Endodermal cell (in vitro differentiated cells): Measurements from ENCODE around the gene EIF3F. TPM values are rescaled to one million over a fixed set of nuclear protein-coding genes. Genes with fewer than 3 reads are reported as not detected.

Experiments
- DNase-seq: peaks from one replicate; pipeline ENCODE4 v3.0.0-alpha.2; 2017
- H3K27ac ChIP-seq: 2 replicates; pipeline ENCODE4 v1.5.1; 2013; ENCODE audit warnings: mild to moderate bottlenecking, low read depth, low read length, moderate library complexity
- H3K27me3 ChIP-seq: 2 replicates; pipeline ENCODE4 v1.6.1; 2013; ENCODE audit warnings: mild to moderate bottlenecking, low read length, moderate library complexity; ENCODE audit not compliant: insufficient read depth, control insufficient read depth, poor library complexity, severe bottlenecking
- H3K36me3 ChIP-seq: 2 replicates; pipeline ENCODE4 v1.7.0; 2013; ENCODE audit warnings: mild to moderate bottlenecking, low read length, moderate library complexity; ENCODE audit not compliant: control insufficient read depth, insufficient read depth
- H3K4me1 ChIP-seq: one replicate; pipeline ENCODE4 v1.7.0; 2013; ENCODE audit warnings: low read length; ENCODE audit not compliant: control insufficient read depth, insufficient read depth
- H3K4me3 ChIP-seq: 2 replicates; pipeline ENCODE4 v1.5.1; 2013; ENCODE audit warnings: mild to moderate bottlenecking, low read length, moderate library complexity
- H3K9ac ChIP-seq: 2 replicates; pipeline ENCODE4 v1.6.1; 2013; ENCODE audit warnings: mild to moderate bottlenecking, low read length, moderate library complexity; ENCODE audit not compliant: poor library complexity, severe bottlenecking; ENCODE audit errors: extremely low read depth
- H3K9me3 ChIP-seq: 2 replicates; pipeline ENCODE4 v1.6.1; 2013; ENCODE audit warnings: mild to moderate bottlenecking, low read length, moderate library complexity; ENCODE audit not compliant: control insufficient read depth
- H3K27ac Mint-ChIP-seq: 2 replicates; pipeline ENCODE4 v1.8.0; 2020; ENCODE audit warnings: mixed read lengths
- H3K27me3 Mint-ChIP-seq: 2 replicates; pipeline ENCODE4 v1.8.0; 2021; ENCODE audit warnings: mild to moderate bottlenecking, mixed read lengths; ENCODE audit not compliant: insufficient read depth
- H3K36me3 Mint-ChIP-seq: 2 replicates; pipeline ENCODE4 v1.8.0; 2020; ENCODE audit warnings: low read depth, mixed read lengths
- H3K4me1 Mint-ChIP-seq: 2 replicates; pipeline ENCODE4 v1.8.0; 2020; ENCODE audit warnings: mixed read lengths
- H3K4me3 Mint-ChIP-seq: 2 replicates; pipeline ENCODE4 v1.8.0; 2020; ENCODE audit warnings: mild to moderate bottlenecking, moderate library complexity, mixed read lengths
- H3K9me3 Mint-ChIP-seq: 2 replicates; pipeline ENCODE4 v1.8.0; 2020; ENCODE audit warnings: mild to moderate bottlenecking, mixed read lengths
- WGBS, 2 experiments: methylation state at CpG; one replicate each; pipeline versions ENCODE4 v1.1.5 to v1.1.7; 2013; ENCODE audit warnings: missing lambda C conversion rate in 2 of 2, mixed read lengths in 1 of 2; ENCODE audit not compliant: insufficient coverage in 1 of 2, insufficient read length in 1 of 2; 5-methylcytosine and 5-hydroxymethylcytosine counted together
- total RNA-seq, 2 donors: library from RNA; stranded (reverse); fragmentation: NEBNext Ultra II Directional in 1 of 2; extraction: Animal tissue kit (Norgen Biotek cat#: 25700) in 1 of 2; gene quantifications; 2 replicates in 1 of 2; 3 replicates in 1 of 2; pipeline ENCODE4 v1.2.1, GENCODE V29; 2021
- TF ChIP-seq, protein P1 (sequence below): fragments of 200-600 bp; sonication (generic); conservative IDR thresholded peaks from 2 replicates; pipeline ENCODE4 v1.5.0; 2021; ENCODE audit warnings: antibody characterized with exemption, mild to moderate bottlenecking

Gene EIF3F
- total RNA-seq, 2 donors from 2014 or later: 349 to 354 TPM

DNA sequence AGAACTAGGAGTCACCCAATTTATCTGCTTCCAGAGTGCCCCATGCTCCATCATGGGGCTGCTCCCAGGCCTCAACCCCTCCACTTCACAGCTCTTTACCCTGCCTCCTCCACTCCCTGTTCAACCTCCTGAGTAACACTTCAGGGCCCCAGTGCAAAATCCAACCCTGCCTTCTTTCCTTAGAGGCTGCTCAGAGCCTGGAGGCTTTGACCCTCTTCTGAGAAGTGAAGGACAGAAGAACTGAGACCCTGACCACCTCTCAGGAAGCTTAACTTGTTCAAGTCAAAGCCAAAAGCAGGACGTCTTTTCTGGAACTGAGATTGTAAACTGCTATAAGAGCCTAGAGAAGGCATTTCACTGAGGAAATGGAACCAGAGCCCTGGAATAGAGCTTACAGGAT lies 15.5 kb downstream of the EIF3F start:
- Mint-ChIP-seq H3K4me1 (no peaks in the 10 kb centered on the region), H3K27me3 (peaks cover 1% of the 10 kb centered on the region), H3K36me3 (peaks cover 18% of the 10 kb centered on the region), H3K4me3 (no peak overlapping the region), H3K9me3 (no peaks in the 10 kb centered on the region), H3K27ac (no peak overlapping the region)
- no peak overlapping the region for H3K27ac ChIP-seq
- H3K4me3 ChIP-seq: no peak overlapping the region
- no peaks in the 10 kb centered on the region for H3K4me1 ChIP-seq
- H3K27me3 ChIP-seq: no peaks in the 10 kb centered on the region
- TF ChIP-seq, protein P1, sequence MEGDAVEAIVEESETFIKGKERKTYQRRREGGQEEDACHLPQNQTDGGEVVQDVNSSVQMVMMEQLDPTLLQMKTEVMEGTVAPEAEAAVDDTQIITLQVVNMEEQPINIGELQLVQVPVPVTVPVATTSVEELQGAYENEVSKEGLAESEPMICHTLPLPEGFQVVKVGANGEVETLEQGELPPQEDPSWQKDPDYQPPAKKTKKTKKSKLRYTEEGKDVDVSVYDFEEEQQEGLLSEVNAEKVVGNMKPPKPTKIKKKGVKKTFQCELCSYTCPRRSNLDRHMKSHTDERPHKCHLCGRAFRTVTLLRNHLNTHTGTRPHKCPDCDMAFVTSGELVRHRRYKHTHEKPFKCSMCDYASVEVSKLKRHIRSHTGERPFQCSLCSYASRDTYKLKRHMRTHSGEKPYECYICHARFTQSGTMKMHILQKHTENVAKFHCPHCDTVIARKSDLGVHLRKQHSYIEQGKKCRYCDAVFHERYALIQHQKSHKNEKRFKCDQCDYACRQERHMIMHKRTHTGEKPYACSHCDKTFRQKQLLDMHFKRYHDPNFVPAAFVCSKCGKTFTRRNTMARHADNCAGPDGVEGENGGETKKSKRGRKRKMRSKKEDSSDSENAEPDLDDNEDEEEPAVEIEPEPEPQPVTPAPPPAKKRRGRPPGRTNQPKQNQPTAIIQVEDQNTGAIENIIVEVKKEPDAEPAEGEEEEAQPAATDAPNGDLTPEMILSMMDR: no peak
- WGBS, 2 experiments: 88 to 94% methylated on average over 1 of the region's 1 CpG
- H3K9ac ChIP-seq: no peak overlapping the region
- H3K9me3 ChIP-seq: no peaks in the 10 kb centered on the region
- peak; percentile 32 for DNase-seq
- H3K36me3 ChIP-seq: peaks cover 25% of the 10 kb centered on the region

DNA sequence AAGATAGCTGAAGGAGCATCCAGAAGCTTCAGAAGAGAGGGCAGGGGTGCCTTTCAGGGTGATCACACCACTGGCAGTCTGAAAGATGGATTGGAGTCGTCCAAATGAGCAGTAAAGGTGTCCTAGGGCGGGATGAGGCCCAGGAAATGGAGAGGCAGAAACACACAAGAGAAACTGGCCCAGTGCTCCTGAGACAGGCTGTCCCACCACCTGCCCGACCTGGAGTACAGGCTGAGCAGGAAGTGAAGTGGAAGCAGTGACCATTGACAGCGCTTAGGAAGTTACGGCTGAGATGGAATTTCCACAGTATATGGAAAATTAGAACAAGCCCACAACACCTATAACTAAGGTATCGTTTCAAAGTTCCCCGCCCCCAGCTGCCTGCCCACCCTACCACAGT lies 16.1 kb downstream of the EIF3F start:
- Histone ChIP-seq H3K27me3 (no peaks in the 10 kb centered on the region), H3K36me3 (peaks cover 19% of the 10 kb centered on the region), H3K4me3 (no peak overlapping the region), H3K9me3 (no peaks in the 10 kb centered on the region), H3K4me1 (no peaks in the 10 kb centered on the region), H3K27ac (no peak overlapping the region), H3K9ac (no peak overlapping the region)
- 93% methylated on average over 6 to 7 of the region's 7 CpGs for WGBS, 2 experiments
- no peaks in the 10 kb centered on the region for H3K9me3 Mint-ChIP-seq
- TF ChIP-seq, protein P1: no peak
- peaks cover 1% of the 10 kb centered on the region for H3K27me3 Mint-ChIP-seq
- no peak overlapping the region for H3K4me3 Mint-ChIP-seq
- H3K36me3 Mint-ChIP-seq: peaks cover 14% of the 10 kb centered on the region
- H3K27ac Mint-ChIP-seq: no peak overlapping the region
- H3K4me1 Mint-ChIP-seq: no peaks in the 10 kb centered on the region
- peak; percentile 49 for DNase-seq

DNA sequence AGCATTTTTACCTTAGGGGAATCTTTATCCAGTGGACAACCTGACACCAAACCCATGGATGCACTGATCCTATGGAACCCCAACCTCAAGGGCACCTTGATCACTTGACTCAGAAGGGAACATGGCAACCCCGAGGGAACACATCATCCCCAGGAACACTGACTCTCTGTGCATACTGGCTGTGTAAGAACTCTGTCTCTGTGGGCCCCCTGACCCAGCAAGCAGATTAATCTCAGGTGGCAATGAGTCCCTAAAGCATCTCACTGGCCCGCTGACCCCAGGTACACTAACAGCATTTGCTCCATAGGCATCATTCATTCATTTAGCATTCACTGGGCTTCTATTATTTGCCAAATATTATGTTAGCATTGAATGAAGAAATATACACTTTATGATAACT lies 16.9 kb downstream of the EIF3F start:
- H3K9ac ChIP-seq: no peak overlapping the region
- DNase-seq: no peak
- Mint-ChIP-seq H3K4me1 (no peaks in the 10 kb centered on the region), H3K4me3 (no peak overlapping the region), H3K27me3 (peaks cover 1% of the 10 kb centered on the region), H3K9me3 (no peaks in the 10 kb centered on the region), H3K36me3 (peaks cover 8% of the 10 kb centered on the region), H3K27ac (no peak overlapping the region)
- H3K27ac ChIP-seq: no peak overlapping the region
- H3K9me3 ChIP-seq: no peaks in the 10 kb centered on the region
- WGBS, 2 experiments: 86 to 100% methylated on average over 1 to 2 of the region's 2 CpGs
- H3K36me3 ChIP-seq: peaks cover 11% of the 10 kb centered on the region
- no peak overlapping the region for H3K4me3 ChIP-seq
- TF ChIP-seq, protein P1: no peak
- no peaks in the 10 kb centered on the region for H3K4me1 ChIP-seq
- no peaks in the 10 kb centered on the region for H3K27me3 ChIP-seq
